KMS-11 (cell line): ENCODE data around the gene AUTS2.
"Not testable (repeated sequence)": the region's sequence is repeated elsewhere in the genome, so short reads cannot be mapped to it uniquely, and the experiment has no call there.

Experiments used
- H2AFZ ChIP-seq: fragments of 200-600 bp; sonication (generic); 2 replicates; pipeline ENCODE4 v1.6.1; 2016; ENCODE audit warnings: antibody characterized with exemption, mixed run types, low read depth
- H3K27ac ChIP-seq: fragments of 200-600 bp; sonication (generic); 2 replicates; pipeline ENCODE4 v1.6.1; 2016; ENCODE audit warnings: mild to moderate bottlenecking, mixed run types
- H3K27me3 ChIP-seq: fragments of 200-600 bp; sonication (generic); 2 replicates; pipeline ENCODE4 v1.6.1; 2017; ENCODE audit warnings: mild to moderate bottlenecking, low read depth, mixed run types, moderate library complexity; ENCODE audit not compliant: insufficient read depth
- H3K36me3 ChIP-seq: fragments of 200-600 bp; sonication (generic); 2 replicates; pipeline ENCODE4 v1.6.1; 2017; ENCODE audit warnings: mild to moderate bottlenecking, mixed run types; ENCODE audit not compliant: insufficient read depth
- H3K4me1 ChIP-seq: fragments of 200-600 bp; sonication (generic); 2 replicates; pipeline ENCODE4 v1.6.1; 2016; ENCODE audit warnings: mild to moderate bottlenecking, low read depth, mixed run types; ENCODE audit not compliant: poor library complexity, severe bottlenecking
- H3K4me2 ChIP-seq: fragments of 200-600 bp; sonication (generic); 2 replicates; pipeline ENCODE4 v1.7.0; 2016; ENCODE audit warnings: mild to moderate bottlenecking, mixed run types
- H3K4me3 ChIP-seq: fragments of 200-600 bp; sonication (generic); IDR thresholded peaks from 2 replicates; pipeline ENCODE4 v1.6.1; 2017; ENCODE audit warnings: low read depth, low read length, mixed read lengths; ENCODE audit not compliant: insufficient read depth
- H3K79me2 ChIP-seq: fragments of 200-600 bp; sonication (generic); 2 replicates; pipeline ENCODE4 v1.6.1; 2016; ENCODE audit warnings: low read depth, mixed run types; ENCODE audit not compliant: insufficient read depth
- H3K9ac ChIP-seq: fragments of 200-600 bp; sonication (generic); 2 replicates; pipeline ENCODE4 v1.6.1; 2016; ENCODE audit warnings: mild to moderate bottlenecking, mixed run types
- H4K20me1 ChIP-seq: fragments of 200-600 bp; sonication (generic); 2 replicates; pipeline ENCODE4 v1.6.1; 2016; ENCODE audit warnings: mild to moderate bottlenecking, mixed run types; ENCODE audit not compliant: insufficient read depth
- CTCF ChIP-seq: fragments of 200-600 bp; sonication (generic); conservative IDR thresholded peaks from 2 replicates; pipeline ENCODE4 v1.6.1; 2017; ENCODE audit warnings: low read depth, mild to moderate bottlenecking, antibody characterized with exemption, low read length, moderate library complexity, mixed read lengths

Gene AUTS2

GRCh38 chr7:70726951-70727378 is 1128.7 kb downstream of the AUTS2 start:
- Histone ChIP-seq H3K4me1 (peaks cover 83% of the 10 kb centered on the region), H3K27ac (no peak overlapping the region), H3K36me3 (no peaks in the 10 kb centered on the region; the same call in 1 of the 2 replicates), H2AFZ (no peak overlapping the region), H3K4me3 (no peak overlapping the region), H3K27me3 (no peaks in the 10 kb centered on the region), H4K20me1 (peaks cover 83% of the 10 kb centered on the region), H3K9ac (no peak overlapping the region), H3K79me2 (peaks cover 100% of the 10 kb centered on the region), H3K4me2 (no peak overlapping the region)
- TF ChIP-seq CTCF: no peak

- Histone ChIP-seq H3K27ac (no peak overlapping the region), H3K36me3 (no peaks in the 10 kb centered on the region; the same call in 1 of the 2 replicates), H3K79me2 (peaks cover 100% of the 10 kb centered on the region), H3K4me2 (no peak overlapping the region), H3K4me1 (peaks cover 83% of the 10 kb centered on the region), H3K9ac (no peak overlapping the region), H3K4me3 (no peak overlapping the region), H4K20me1 (peaks cover 83% of the 10 kb centered on the region), H3K27me3 (no peaks in the 10 kb centered on the region), H2AFZ (no peak overlapping the region)
- TF ChIP-seq CTCF: no peak
These were observed 1129.6 kb downstream of the AUTS2 start for GRCh38 chr7:70727861-70728260.

GRCh38 chr7:70728872-70729552 is 1130.7 kb downstream of the AUTS2 start:
- Histone ChIP-seq H3K36me3 (no peaks in the 10 kb centered on the region), H3K4me2 (no peak overlapping the region), H4K20me1 (peaks cover 77% of the 10 kb centered on the region), H3K27me3 (no peaks in the 10 kb centered on the region), H3K9ac (no peak overlapping the region), H2AFZ (no peak overlapping the region), H3K4me1 (peaks cover 80% of the 10 kb centered on the region), H3K27ac (no peak overlapping the region), H3K79me2 (peaks cover 100% of the 10 kb centered on the region), H3K4me3 (no peak overlapping the region)
- no peak for TF ChIP-seq CTCF

- H3K36me3 ChIP-seq, H3K9ac ChIP-seq, H3K27me3 ChIP-seq, H3K27ac ChIP-seq, H3K4me3 ChIP-seq, H3K4me2 ChIP-seq, H2AFZ ChIP-seq: not testable (repeated sequence)
- peaks cover 79% of the 10 kb centered on the region for H4K20me1 ChIP-seq
- peaks cover 100% of the 10 kb centered on the region for H3K79me2 ChIP-seq
- H3K4me1 ChIP-seq: peaks cover 82% of the 10 kb centered on the region
These were observed 1131.4 kb downstream of the AUTS2 start for GRCh38 chr7:70729553-70730157.

GRCh38 chr7:70730451-70731110 is 1132.3 kb downstream of the AUTS2 start:
- Histone ChIP-seq H3K79me2 (peaks cover 100% of the 10 kb centered on the region), H3K27me3 (no peaks in the 10 kb centered on the region), H3K4me1 (peaks cover 82% of the 10 kb centered on the region), H4K20me1 (peaks cover 79% of the 10 kb centered on the region), H3K9ac (no peak overlapping the region), H2AFZ (no peak overlapping the region), H3K27ac (no peak overlapping the region), H3K4me2 (no peak overlapping the region), H3K4me3 (no peak overlapping the region), H3K36me3 (no peaks in the 10 kb centered on the region)
- no peak for TF ChIP-seq CTCF
